Astrocyte (in vitro differentiated cells and primary cell): ENCODE results near the gene SH3PXD2B. TPM values are rescaled to one million over a fixed set of nuclear protein-coding genes. Genes with fewer than 3 reads are reported as not detected.

Experiments used
- DNase-seq: peaks from one replicate; pipeline ENCODE4 v3.0.0-alpha.2; 2010; ENCODE audit warnings: low read depth
- FAIRE-seq: peaks from 2 replicates; lab custom pipeline; 2011; peaks lifted over from hg19 to GRCh38; lab: Jason Lieb, UNC
- H2AFZ ChIP-seq: 2 replicates; pipeline ENCODE4 v1.6.0; 2012; ENCODE audit warnings: low read depth, low read length, inconsistent platforms
- H3K27ac ChIP-seq: 2 replicates; pipeline ENCODE4 v1.5.1; 2011; ENCODE audit warnings: low read depth, low read length, inconsistent platforms
- H3K27me3 ChIP-seq: 2 replicates; pipeline ENCODE4 v1.6.0; 2011; ENCODE audit warnings: low read length, inconsistent platforms; ENCODE audit not compliant: insufficient read depth
- H3K36me3 ChIP-seq: 2 replicates; pipeline ENCODE4 v1.5.1; 2011; ENCODE audit warnings: low read length, inconsistent platforms; ENCODE audit not compliant: insufficient read depth
- H3K4me1 ChIP-seq: 2 replicates; pipeline ENCODE4 v1.5.1; 2011; ENCODE audit warnings: low read length, inconsistent platforms; ENCODE audit not compliant: insufficient read depth
- H3K4me2 ChIP-seq: 2 replicates; pipeline ENCODE4 v1.6.0; 2012; ENCODE audit warnings: low read length, inconsistent platforms
- H3K4me3 ChIP-seq: 2 replicates; pipeline ENCODE4 v1.5.1; 2011; ENCODE audit warnings: low read depth, mild to moderate bottlenecking, low read length, inconsistent platforms; ENCODE audit not compliant: insufficient read depth
- H3K79me2 ChIP-seq: 2 replicates; pipeline ENCODE4 v1.6.0; 2012; ENCODE audit warnings: mild to moderate bottlenecking, low read length, inconsistent platforms; ENCODE audit not compliant: insufficient read depth
- H3K9ac ChIP-seq: 2 replicates; pipeline ENCODE4 v1.6.0; 2012; ENCODE audit warnings: mild to moderate bottlenecking, low read length, inconsistent platforms
- H3K9me3 ChIP-seq: 2 replicates; pipeline ENCODE4 v1.5.1; 2012; ENCODE audit warnings: low read depth, mild to moderate bottlenecking, low read length, inconsistent platforms; ENCODE audit not compliant: insufficient read depth
- H4K20me1 ChIP-seq: 2 replicates; pipeline ENCODE4 v1.6.0; 2012; ENCODE audit warnings: low read length, inconsistent platforms; ENCODE audit not compliant: insufficient read depth
- H3K27ac Mint-ChIP-seq: one replicate; pipeline ENCODE4 v1.8.0; 2021; ENCODE audit warnings: mild to moderate bottlenecking, mixed read lengths; ENCODE audit not compliant: unreplicated experiment
- H3K27me3 Mint-ChIP-seq: one replicate; pipeline ENCODE4 v1.8.0; 2021; ENCODE audit warnings: low read depth, mixed read lengths; ENCODE audit not compliant: unreplicated experiment
- H3K36me3 Mint-ChIP-seq: one replicate; pipeline ENCODE4 v1.8.0; 2021; ENCODE audit warnings: low read depth, mixed read lengths; ENCODE audit not compliant: unreplicated experiment
- H3K4me1 Mint-ChIP-seq: one replicate; pipeline ENCODE4 v1.8.0; 2021; ENCODE audit warnings: low read depth, mixed read lengths; ENCODE audit not compliant: unreplicated experiment
- H3K4me3 Mint-ChIP-seq: one replicate; pipeline ENCODE4 v1.8.0; 2021; ENCODE audit warnings: mild to moderate bottlenecking, moderate library complexity, mixed read lengths; ENCODE audit not compliant: unreplicated experiment
- H3K9me3 Mint-ChIP-seq: one replicate; pipeline ENCODE4 v1.8.0; 2021; ENCODE audit warnings: mild to moderate bottlenecking, mixed read lengths; ENCODE audit not compliant: unreplicated experiment
- EZH2 ChIP-seq: IDR thresholded peaks from 2 replicates; pipeline ENCODE4 v1.6.1; 2012; ENCODE audit warnings: mild to moderate bottlenecking, low read length, inconsistent platforms; ENCODE audit not compliant: insufficient read depth
- total RNA-seq: library from RNA; stranded (reverse); gene quantifications from 2 replicates; pipeline ENCODE4 v1.2.1, GENCODE V29; 2021
- TF ChIP-seq, protein P1 (sequence below): IDR thresholded peaks from 2 replicates; pipeline ENCODE4 v1.5.1; 2011; ENCODE audit warnings: low read depth, mild to moderate bottlenecking, inconsistent platforms, low read length, moderate library complexity; ENCODE audit not compliant: insufficient read depth

Gene SH3PXD2B
- total RNA-seq, 1 donor from 2014 or later, result 66.0 TPM

GRCh38 chr5:172502410-172502809 is 48.1 kb upstream of the SH3PXD2B start:
- no peak for TF ChIP-seq EZH2
- TF ChIP-seq, protein P1, sequence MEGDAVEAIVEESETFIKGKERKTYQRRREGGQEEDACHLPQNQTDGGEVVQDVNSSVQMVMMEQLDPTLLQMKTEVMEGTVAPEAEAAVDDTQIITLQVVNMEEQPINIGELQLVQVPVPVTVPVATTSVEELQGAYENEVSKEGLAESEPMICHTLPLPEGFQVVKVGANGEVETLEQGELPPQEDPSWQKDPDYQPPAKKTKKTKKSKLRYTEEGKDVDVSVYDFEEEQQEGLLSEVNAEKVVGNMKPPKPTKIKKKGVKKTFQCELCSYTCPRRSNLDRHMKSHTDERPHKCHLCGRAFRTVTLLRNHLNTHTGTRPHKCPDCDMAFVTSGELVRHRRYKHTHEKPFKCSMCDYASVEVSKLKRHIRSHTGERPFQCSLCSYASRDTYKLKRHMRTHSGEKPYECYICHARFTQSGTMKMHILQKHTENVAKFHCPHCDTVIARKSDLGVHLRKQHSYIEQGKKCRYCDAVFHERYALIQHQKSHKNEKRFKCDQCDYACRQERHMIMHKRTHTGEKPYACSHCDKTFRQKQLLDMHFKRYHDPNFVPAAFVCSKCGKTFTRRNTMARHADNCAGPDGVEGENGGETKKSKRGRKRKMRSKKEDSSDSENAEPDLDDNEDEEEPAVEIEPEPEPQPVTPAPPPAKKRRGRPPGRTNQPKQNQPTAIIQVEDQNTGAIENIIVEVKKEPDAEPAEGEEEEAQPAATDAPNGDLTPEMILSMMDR, result no peak

GRCh38 chr5:172501708-172502320 is 47.5 kb upstream of the SH3PXD2B start:
- Mint-ChIP-seq H3K4me3 (no peak overlapping the region), H3K4me1 (peaks cover 15% of the 10 kb centered on the region), H3K9me3 (peaks cover 2% of the 10 kb centered on the region), H3K27ac (no peak overlapping the region), H3K36me3 (no peaks in the 10 kb centered on the region), H3K27me3 (peaks cover 2% of the 10 kb centered on the region)
- H3K4me2 ChIP-seq, result no peak overlapping the region
- no peaks in the 10 kb centered on the region for H3K79me2 ChIP-seq
- H3K4me1 ChIP-seq, result peaks cover 6% of the 10 kb centered on the region
- H3K4me3 ChIP-seq, result no peak overlapping the region
- TF ChIP-seq, protein P1, result no peak
- no peak for TF ChIP-seq EZH2
- DNase-seq, result no peak
- no peaks in the 10 kb centered on the region for H3K36me3 ChIP-seq
- H3K27ac ChIP-seq, result no peak overlapping the region
- no peaks in the 10 kb centered on the region for H4K20me1 ChIP-seq
- H3K9ac ChIP-seq, result no peak overlapping the region
- FAIRE-seq, result no peak
- no peak overlapping the region for H2AFZ ChIP-seq
- peaks cover 16% of the 10 kb centered on the region for H3K27me3 ChIP-seq
- H3K9me3 ChIP-seq, result no peaks in the 10 kb centered on the region

More at GRCh38 chr5:172502410-172502809, 48.1 kb upstream of the SH3PXD2B start:
- peaks cover 5% of the 10 kb centered on the region for H3K27me3 Mint-ChIP-seq
- Histone ChIP-seq H3K27ac (no peak overlapping the region), H3K27me3 (peaks cover 20% of the 10 kb centered on the region), H3K36me3 (no peaks in the 10 kb centered on the region), H2AFZ (no peak overlapping the region), H3K9me3 (no peaks in the 10 kb centered on the region), H3K4me2 (no peak overlapping the region), H3K79me2 (no peaks in the 10 kb centered on the region), H3K4me3 (no peak overlapping the region), H3K9ac (no peak overlapping the region), H3K4me1 (peaks cover under 1% of the 10 kb centered on the region), H4K20me1 (no peaks in the 10 kb centered on the region)
- H3K9me3 Mint-ChIP-seq, result peaks cover 2% of the 10 kb centered on the region
- H3K4me3 Mint-ChIP-seq, result no peak overlapping the region
- H3K36me3 Mint-ChIP-seq, result no peaks in the 10 kb centered on the region
- FAIRE-seq, result no peak
- H3K27ac Mint-ChIP-seq, result no peak overlapping the region
- H3K4me1 Mint-ChIP-seq, result peaks cover 10% of the 10 kb centered on the region
- DNase-seq, result no peak

DNA sequence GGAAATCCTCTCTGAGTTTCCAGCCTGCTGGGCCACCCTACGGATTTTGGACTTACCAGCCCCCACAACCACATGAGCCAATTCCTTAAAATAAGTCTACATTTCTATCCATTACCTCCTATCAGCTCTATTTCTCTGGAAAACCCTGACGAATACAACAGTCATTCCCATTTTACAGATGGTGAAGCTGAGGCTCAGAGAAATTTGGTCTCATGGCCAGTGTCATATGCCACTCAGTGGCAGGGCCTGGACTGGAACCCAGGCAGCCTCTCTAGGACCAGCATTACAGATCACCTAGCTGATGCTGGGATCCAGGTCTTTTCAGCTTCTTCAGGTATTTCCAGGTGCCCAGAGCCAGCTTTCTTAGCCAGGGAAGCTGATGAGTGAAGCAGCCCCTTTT is 45.0 kb upstream of the SH3PXD2B start:
- H4K20me1 ChIP-seq, result no peaks in the 10 kb centered on the region
- no peak overlapping the region for H2AFZ ChIP-seq
- H3K4me2 ChIP-seq, result no peak overlapping the region
- H3K4me1 ChIP-seq, result peaks cover 10% of the 10 kb centered on the region
- peaks cover 20% of the 10 kb centered on the region for H3K4me1 Mint-ChIP-seq
- DNase-seq (no peak), FAIRE-seq (no peak)
- no peaks in the 10 kb centered on the region for H3K79me2 ChIP-seq
- H3K9ac ChIP-seq, result no peak overlapping the region
- H3K27ac Mint-ChIP-seq, result no peak overlapping the region
- TF ChIP-seq EZH2, result no peak
- TF ChIP-seq, protein P1, result no peak
- no peaks in the 10 kb centered on the region for H3K36me3 Mint-ChIP-seq
- H3K36me3 ChIP-seq, result no peaks in the 10 kb centered on the region
- no peaks in the 10 kb centered on the region for H3K9me3 ChIP-seq
- H3K4me3 Mint-ChIP-seq, result no peak overlapping the region
- H3K27me3 ChIP-seq, result peaks cover 11% of the 10 kb centered on the region
- no peak overlapping the region for H3K27ac ChIP-seq
- peaks cover 16% of the 10 kb centered on the region for H3K9me3 Mint-ChIP-seq
- H3K4me3 ChIP-seq, result no peak overlapping the region
- peaks cover 14% of the 10 kb centered on the region for H3K27me3 Mint-ChIP-seq
